ENCODE data around the gene ST3GAL3. TPM values are rescaled to one million over a fixed set of nuclear protein-coding genes. Genes with fewer than 3 reads are reported as not detected.

Gene ST3GAL3
- total RNA-seq, 1 donor from 2014 or later: 11.4 TPM

GRCh38 chr1:43858324-43858723 lies 151.0 kb downstream of the ST3GAL3 start:
- no peak overlapping the region for H2AFZ ChIP-seq (ENCODE audit: low read depth, low read length)
- no peaks in the 10 kb centered on the region for H3K79me2 ChIP-seq (ENCODE audit: insufficient read depth, low read length)
- H3K27ac Mint-ChIP-seq (ENCODE audit: unreplicated experiment): peak overlapping the region; percentile 7
- no peaks in the 10 kb centered on the region for H3K27me3 ChIP-seq (ENCODE audit: insufficient read depth, low read length)
- H3K4me3 Mint-ChIP-seq (ENCODE audit: unreplicated experiment): no peak overlapping the region
- H3K4me2 ChIP-seq (ENCODE audit: low read length): peak overlapping the region; percentile 57
- TF ChIP-seq CTCF (IDR thresholded peaks at IDR 0.05; ENCODE audit: insufficient read depth, low read depth, low read length) (no peak), EZH2 (IDR thresholded peaks at IDR 0.05; ENCODE audit: insufficient read depth, low read length) (no peak)
- no peak overlapping the region for H3K27ac ChIP-seq (ENCODE audit: low read depth, low read length)
- H3K4me1 Mint-ChIP-seq (ENCODE audit: low read depth, unreplicated experiment): peaks cover 25% of the 10 kb centered on the region
- no peaks in the 10 kb centered on the region for H3K9me3 ChIP-seq (ENCODE audit: insufficient read depth, low read depth, low read length)
- no peaks in the 10 kb centered on the region for H3K27me3 Mint-ChIP-seq (ENCODE audit: low read depth, unreplicated experiment)
- peaks cover 26% of the 10 kb centered on the region for H3K4me1 ChIP-seq (ENCODE audit: insufficient read depth, low read length)
- DNase-seq (ENCODE audit: low read depth): peak; percentile 100
- H4K20me1 ChIP-seq (ENCODE audit: insufficient read depth, low read length): peaks cover 72% of the 10 kb centered on the region
- H3K36me3 ChIP-seq (ENCODE audit: insufficient read depth, low read length): no peaks in the 10 kb centered on the region
- H3K36me3 Mint-ChIP-seq (ENCODE audit: low read depth, unreplicated experiment): peaks cover 11% of the 10 kb centered on the region
- peak; percentile 92 for FAIRE-seq
- H3K9me3 Mint-ChIP-seq (ENCODE audit: unreplicated experiment): no peaks in the 10 kb centered on the region
- no peak overlapping the region for H3K4me3 ChIP-seq (ENCODE audit: insufficient read depth, low read depth, low read length)
- no peak overlapping the region for H3K9ac ChIP-seq (ENCODE audit: low read length)

- peaks cover 47% of the 10 kb centered on the region for H4K20me1 ChIP-seq (ENCODE audit: insufficient read depth, low read length)
- Mint-ChIP-seq H3K27me3 (ENCODE audit: low read depth, unreplicated experiment) (no peaks in the 10 kb centered on the region), H3K4me3 (ENCODE audit: unreplicated experiment) (no peak overlapping the region), H3K27ac (ENCODE audit: unreplicated experiment) (no peak overlapping the region), H3K36me3 (ENCODE audit: low read depth, unreplicated experiment) (peaks cover 7% of the 10 kb centered on the region), H3K4me1 (ENCODE audit: low read depth, unreplicated experiment) (peaks cover 30% of the 10 kb centered on the region), H3K9me3 (ENCODE audit: unreplicated experiment) (no peaks in the 10 kb centered on the region)
- no peaks in the 10 kb centered on the region for H3K79me2 ChIP-seq (ENCODE audit: insufficient read depth, low read length)
- TF ChIP-seq CTCF (IDR thresholded peaks at IDR 0.05; ENCODE audit: insufficient read depth, low read depth, low read length): no peak
- no peaks in the 10 kb centered on the region for H3K27me3 ChIP-seq (ENCODE audit: insufficient read depth, low read length)
- no peak overlapping the region for H3K4me3 ChIP-seq (ENCODE audit: insufficient read depth, low read depth, low read length)
- H3K9me3 ChIP-seq (ENCODE audit: insufficient read depth, low read depth, low read length): no peaks in the 10 kb centered on the region
- no peak overlapping the region for H3K4me2 ChIP-seq (ENCODE audit: low read length)
- FAIRE-seq (no peak), DNase-seq (ENCODE audit: low read depth) (peak; percentile 61)
- H3K36me3 ChIP-seq (ENCODE audit: insufficient read depth, low read length): no peaks in the 10 kb centered on the region
- H2AFZ ChIP-seq (ENCODE audit: low read depth, low read length): no peak overlapping the region
- no peak overlapping the region for H3K27ac ChIP-seq (ENCODE audit: low read depth, low read length)
- no peak overlapping the region for H3K9ac ChIP-seq (ENCODE audit: low read length)
- H3K4me1 ChIP-seq (ENCODE audit: insufficient read depth, low read length): peaks cover 26% of the 10 kb centered on the region
Observed at GRCh38 chr1:43861337-43861736, 154.0 kb downstream of the ST3GAL3 start.

GRCh38 chr1:43861988-43862735 lies 154.8 kb downstream of the ST3GAL3 start:
- H3K9me3 ChIP-seq (ENCODE audit: insufficient read depth, low read depth, low read length): no peaks in the 10 kb centered on the region
- no peaks in the 10 kb centered on the region for H3K36me3 ChIP-seq (ENCODE audit: insufficient read depth, low read length)
- FAIRE-seq (no peak), DNase-seq (ENCODE audit: low read depth) (no peak)
- H3K4me1 Mint-ChIP-seq (ENCODE audit: low read depth, unreplicated experiment): peaks cover 30% of the 10 kb centered on the region
- H3K27ac Mint-ChIP-seq (ENCODE audit: unreplicated experiment): no peak overlapping the region
- TF ChIP-seq EZH2 (IDR thresholded peaks at IDR 0.05; ENCODE audit: insufficient read depth, low read length) (no peak), CTCF (IDR thresholded peaks at IDR 0.05; ENCODE audit: insufficient read depth, low read depth, low read length) (no peak)
- no peaks in the 10 kb centered on the region for H3K27me3 ChIP-seq (ENCODE audit: insufficient read depth, low read length)
- peaks cover 7% of the 10 kb centered on the region for H3K36me3 Mint-ChIP-seq (ENCODE audit: low read depth, unreplicated experiment)
- peaks cover 38% of the 10 kb centered on the region for H4K20me1 ChIP-seq (ENCODE audit: insufficient read depth, low read length)
- H3K9me3 Mint-ChIP-seq (ENCODE audit: unreplicated experiment): no peaks in the 10 kb centered on the region
- H3K4me1 ChIP-seq (ENCODE audit: insufficient read depth, low read length): peaks cover 26% of the 10 kb centered on the region
- H3K9ac ChIP-seq (ENCODE audit: low read length): no peak overlapping the region
- no peak overlapping the region for H3K4me3 ChIP-seq (ENCODE audit: insufficient read depth, low read depth, low read length)
- no peak overlapping the region for H3K4me3 Mint-ChIP-seq (ENCODE audit: unreplicated experiment)
- H2AFZ ChIP-seq (ENCODE audit: low read depth, low read length): no peak overlapping the region
- H3K79me2 ChIP-seq (ENCODE audit: insufficient read depth, low read length): no peaks in the 10 kb centered on the region
- H3K27me3 Mint-ChIP-seq (ENCODE audit: low read depth, unreplicated experiment): no peaks in the 10 kb centered on the region
- H3K4me2 ChIP-seq (ENCODE audit: low read length): no peak overlapping the region
- no peak overlapping the region for H3K27ac ChIP-seq (ENCODE audit: low read depth, low read length)

Data from astrocyte (in vitro differentiated cells and primary cell).